ENCODE results near the gene BCAN. TPM values are rescaled to one million over a fixed set of nuclear protein-coding genes. Genes with fewer than 3 reads are reported as not detected.

The BCAN gene
- polyA plus RNA-seq, 4 donors: 0.36 to 1.9 TPM; not detected in 2

DNA sequence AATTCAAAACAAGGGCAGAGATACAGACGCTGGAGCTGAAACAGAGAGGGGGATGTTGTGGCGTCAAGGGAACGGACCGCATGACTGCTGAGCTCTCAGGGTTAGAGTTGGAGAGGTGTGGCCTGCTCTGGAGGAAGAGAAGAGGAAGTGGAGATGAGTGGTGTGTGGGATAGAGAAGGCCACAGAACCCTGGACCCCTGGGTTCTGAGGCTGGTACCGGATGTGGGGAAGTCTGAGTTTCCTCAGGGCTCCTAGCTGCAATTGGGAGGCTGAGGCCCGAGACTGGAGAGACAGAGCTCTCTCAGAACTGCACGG is 1.8 kb downstream of the BCAN start:
- Histone ChIP-seq H3K36me3 (ENCODE audit: control insufficient read depth in 3 of 3, insufficient read depth in 2 of 3, low read depth in 1 of 3, low read length in 3 of 3) (peaks cover 0 to 23% (median 5%) of the 10 kb centered on the region in 3 donors), H3K27me3 (ENCODE audit: control insufficient read depth in 3 of 3, insufficient read depth in 3 of 3, low read length in 3 of 3) (peaks cover 3 to 66% (median 20%) of the 10 kb centered on the region in 3 donors)
- 63 to 77% (median 71%) methylated on average over 7 of the region's 7 CpGs for WGBS, 3 donors

DNA sequence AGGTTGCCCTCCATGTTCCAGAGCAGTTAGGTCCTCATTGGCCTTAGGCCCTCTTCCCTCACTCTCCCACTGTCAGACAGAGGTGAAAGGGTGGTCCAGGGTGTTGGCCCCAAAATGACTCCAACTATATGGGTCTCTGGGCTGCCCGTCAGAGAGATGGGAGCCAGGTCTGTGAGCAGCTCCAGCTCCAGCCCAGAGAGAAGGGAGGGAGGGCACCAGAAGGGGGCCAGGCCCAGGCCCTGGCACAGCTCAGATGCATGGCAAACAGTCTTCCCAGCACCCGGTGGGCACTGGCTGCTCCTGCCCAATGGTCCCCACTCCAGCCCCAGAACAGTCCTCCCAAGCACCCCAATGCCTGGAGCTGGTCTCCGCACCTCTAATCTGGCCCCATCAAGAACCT is 2.2 kb downstream of the BCAN start:
- 86 to 97% (median 90%) methylated on average over 3 of the region's 3 CpGs for WGBS, 3 donors
- no peak for FAIRE-seq
- H3K27me3 ChIP-seq (ENCODE audit: control insufficient read depth in 3 of 3, insufficient read depth in 3 of 3, low read length in 3 of 3): peaks cover 3 to 62% (median 16%) of the 10 kb centered on the region in 3 donors

More for the DNA sequence above, 1.8 kb downstream of the BCAN start:
- FAIRE-seq (no peak), DNase-seq (no peak)
- Histone ChIP-seq H3K9me3 (ENCODE audit: control insufficient read depth in 2 of 2, insufficient read depth in 1 of 2, low read depth in 1 of 2, low read length in 1 of 2) (no peaks in the 10 kb centered on the region), H3K4me1 (ENCODE audit: control insufficient read depth in 3 of 3, insufficient read depth in 2 of 3, low read depth in 1 of 3, low read length in 2 of 3) (peaks cover 0 to 15% (median 0%) of the 10 kb centered on the region in 3 donors), H3K4me3 (ENCODE audit: low read depth in 1 of 3, low read length in 3 of 3) (no peak overlapping the region), H3K27ac (ENCODE audit: low read depth in 1 of 3, low read length in 2 of 3) (no peak overlapping the region)

GRCh38 chr1:156644640-156645039 is 2.7 kb downstream of the BCAN start:
- H3K27ac ChIP-seq (ENCODE audit: low read depth in 1 of 3, low read length in 2 of 3): no peak overlapping the region
- H3K27me3 ChIP-seq (ENCODE audit: control insufficient read depth in 3 of 3, insufficient read depth in 3 of 3, low read length in 3 of 3): peaks cover 3 to 58% (median 14%) of the 10 kb centered on the region in 3 donors
- H3K4me3 ChIP-seq (ENCODE audit: low read depth in 1 of 3, low read length in 3 of 3): no peak overlapping the region
- peaks cover 0 to 15% (median 0%) of the 10 kb centered on the region in 3 donors for H3K4me1 ChIP-seq (ENCODE audit: control insufficient read depth in 3 of 3, insufficient read depth in 2 of 3, low read depth in 1 of 3, low read length in 2 of 3)
- 45 to 57% (median 53%) methylated on average over 1 of the region's 1 CpG for WGBS, 3 donors
- DNase-seq (no peak), FAIRE-seq (no peak)
- H3K36me3 ChIP-seq (ENCODE audit: control insufficient read depth in 3 of 3, insufficient read depth in 2 of 3, low read depth in 1 of 3, low read length in 3 of 3): peaks cover 0 to 23% (median 5%) of the 10 kb centered on the region in 3 donors
- H3K9me3 ChIP-seq (ENCODE audit: control insufficient read depth in 2 of 2, insufficient read depth in 1 of 2, low read depth in 1 of 2, low read length in 1 of 2): no peaks in the 10 kb centered on the region

More for the DNA sequence above, 2.2 kb downstream of the BCAN start:
- Histone ChIP-seq H3K27ac (ENCODE audit: low read depth in 1 of 3, low read length in 2 of 3) (no peak overlapping the region), H3K4me1 (ENCODE audit: control insufficient read depth in 3 of 3, insufficient read depth in 2 of 3, low read depth in 1 of 3, low read length in 2 of 3) (peaks cover 0 to 15% (median 0%) of the 10 kb centered on the region in 3 donors), H3K4me3 (ENCODE audit: low read depth in 1 of 3, low read length in 3 of 3) (no peak overlapping the region), H3K36me3 (ENCODE audit: control insufficient read depth in 3 of 3, insufficient read depth in 2 of 3, low read depth in 1 of 3, low read length in 3 of 3) (peaks cover 0 to 23% (median 5%) of the 10 kb centered on the region in 3 donors), H3K9me3 (ENCODE audit: control insufficient read depth in 2 of 2, insufficient read depth in 1 of 2, low read depth in 1 of 2, low read length in 1 of 2) (no peaks in the 10 kb centered on the region)
- no peak for DNase-seq

- no peaks in the 10 kb centered on the region for H3K9me3 ChIP-seq (ENCODE audit: control insufficient read depth in 2 of 2, insufficient read depth in 1 of 2, low read depth in 1 of 2, low read length in 1 of 2)
- peaks cover 3 to 54% (median 12%) of the 10 kb centered on the region in 3 donors for H3K27me3 ChIP-seq (ENCODE audit: control insufficient read depth in 3 of 3, insufficient read depth in 3 of 3, low read length in 3 of 3)
- H3K36me3 ChIP-seq (ENCODE audit: control insufficient read depth in 3 of 3, insufficient read depth in 2 of 3, low read depth in 1 of 3, low read length in 3 of 3): peaks cover 0 to 23% (median 5%) of the 10 kb centered on the region in 3 donors
- H3K4me3 ChIP-seq (ENCODE audit: low read depth in 1 of 3, low read length in 3 of 3): no peak overlapping the region
- FAIRE-seq: no peak
- H3K27ac ChIP-seq (ENCODE audit: low read depth in 1 of 3, low read length in 2 of 3): no peak overlapping the region
- 65 to 80% (median 73%) methylated on average over 3 of the region's 3 CpGs for WGBS, 3 donors
- no peak for DNase-seq
- peaks cover 0 to 15% (median 0%) of the 10 kb centered on the region in 3 donors for H3K4me1 ChIP-seq (ENCODE audit: control insufficient read depth in 3 of 3, insufficient read depth in 2 of 3, low read depth in 1 of 3, low read length in 2 of 3)
These were observed 3.1 kb downstream of the BCAN start for GRCh38 chr1:156645056-156645455.

DNA sequence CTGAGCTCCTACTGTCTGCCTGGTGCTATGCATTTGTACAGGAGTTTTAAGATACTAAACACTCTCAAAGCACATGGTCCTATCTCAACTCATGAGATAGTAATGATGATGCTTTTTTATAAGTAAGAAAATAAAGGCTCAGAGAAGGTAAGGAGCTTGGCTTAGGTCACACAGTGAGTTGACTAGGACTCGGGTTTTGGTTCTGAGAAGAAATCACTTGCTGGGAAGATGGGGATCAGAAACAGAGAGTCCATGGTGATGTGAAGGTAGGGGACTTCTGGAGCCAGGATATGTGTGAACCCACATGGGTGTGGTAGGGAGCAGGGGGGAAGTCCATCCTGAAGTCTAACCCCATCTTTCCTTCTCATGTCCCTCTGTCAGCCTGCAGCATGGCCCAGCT is 3.7 kb downstream of the BCAN start:
- DNase-seq: no peak
- no peak overlapping the region for H3K27ac ChIP-seq (ENCODE audit: low read depth in 1 of 3, low read length in 2 of 3)
- H3K36me3 ChIP-seq (ENCODE audit: control insufficient read depth in 3 of 3, insufficient read depth in 2 of 3, low read depth in 1 of 3, low read length in 3 of 3): peaks cover 0 to 23% (median 5%) of the 10 kb centered on the region in 3 donors
- H3K4me1 ChIP-seq (ENCODE audit: control insufficient read depth in 3 of 3, insufficient read depth in 2 of 3, low read depth in 1 of 3, low read length in 2 of 3): peaks cover 0 to 15% (median 0%) of the 10 kb centered on the region in 3 donors
- H3K9me3 ChIP-seq (ENCODE audit: control insufficient read depth in 2 of 2, insufficient read depth in 1 of 2, low read depth in 1 of 2, low read length in 1 of 2): no peaks in the 10 kb centered on the region
- FAIRE-seq: no peak
- H3K4me3 ChIP-seq (ENCODE audit: low read depth in 1 of 3, low read length in 3 of 3): no peak overlapping the region
- H3K27me3 ChIP-seq (ENCODE audit: control insufficient read depth in 3 of 3, insufficient read depth in 3 of 3, low read length in 3 of 3): peaks cover 3 to 48% (median 12%) of the 10 kb centered on the region in 3 donors
- WGBS, 3 donors: 80 to 95% (median 92%) methylated on average over 1 of the region's 1 CpG

DNA sequence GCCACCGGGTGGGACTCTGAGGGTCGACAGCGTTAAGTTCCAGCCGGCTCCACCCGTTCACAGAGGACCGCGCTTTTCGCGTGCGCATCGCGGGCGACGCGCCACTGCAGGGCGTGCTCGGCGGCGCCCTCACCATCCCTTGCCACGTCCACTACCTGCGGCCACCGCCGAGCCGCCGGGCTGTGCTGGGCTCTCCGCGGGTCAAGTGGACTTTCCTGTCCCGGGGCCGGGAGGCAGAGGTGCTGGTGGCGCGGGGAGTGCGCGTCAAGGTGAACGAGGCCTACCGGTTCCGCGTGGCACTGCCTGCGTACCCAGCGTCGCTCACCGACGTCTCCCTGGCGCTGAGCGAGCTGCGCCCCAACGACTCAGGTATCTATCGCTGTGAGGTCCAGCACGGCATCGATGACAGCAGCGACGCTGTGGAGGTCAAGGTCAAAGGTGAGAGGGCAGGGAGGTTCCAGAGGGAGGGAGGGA is 4.9 kb downstream of the BCAN start:
- H3K4me1 ChIP-seq (ENCODE audit: control insufficient read depth in 3 of 3, insufficient read depth in 2 of 3, low read depth in 1 of 3, low read length in 2 of 3): peaks cover 0 to 11% (median 0%) of the 10 kb centered on the region in 3 donors
- H3K4me3 ChIP-seq (ENCODE audit: low read depth in 1 of 3, low read length in 3 of 3): no peak overlapping the region
- peaks cover 0 to 30% (median 5%) of the 10 kb centered on the region in 3 donors for H3K36me3 ChIP-seq (ENCODE audit: control insufficient read depth in 3 of 3, insufficient read depth in 2 of 3, low read depth in 1 of 3, low read length in 3 of 3)
- FAIRE-seq (no peak), DNase-seq (no peak)
- WGBS, 3 donors: 39 to 64% (median 63%) methylated on average over 42 to 51 of the region's 51 CpGs
- H3K9me3 ChIP-seq (ENCODE audit: control insufficient read depth in 2 of 2, insufficient read depth in 1 of 2, low read depth in 1 of 2, low read length in 1 of 2): no peaks in the 10 kb centered on the region
- no peak overlapping the region for H3K27ac ChIP-seq (ENCODE audit: low read depth in 1 of 3, low read length in 2 of 3)
- peaks cover 0 to 37% (median 8%) of the 10 kb centered on the region in 3 donors for H3K27me3 ChIP-seq (ENCODE audit: control insufficient read depth in 3 of 3, insufficient read depth in 3 of 3, low read length in 3 of 3)

DNA sequence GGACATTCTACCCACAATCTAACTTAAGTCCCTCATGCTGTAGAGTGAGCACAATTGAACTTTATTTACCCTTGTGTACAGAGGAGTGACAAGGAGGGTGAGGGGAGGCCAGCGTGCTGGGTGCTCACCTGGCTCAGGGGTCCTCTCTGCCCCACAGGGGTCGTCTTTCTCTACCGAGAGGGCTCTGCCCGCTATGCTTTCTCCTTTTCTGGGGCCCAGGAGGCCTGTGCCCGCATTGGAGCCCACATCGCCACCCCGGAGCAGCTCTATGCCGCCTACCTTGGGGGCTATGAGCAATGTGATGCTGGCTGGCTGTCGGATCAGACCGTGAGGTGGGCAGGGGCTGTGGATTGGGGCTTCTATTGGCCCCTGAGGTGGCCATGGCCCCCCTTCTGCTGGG is 5.4 kb downstream of the BCAN start:
- peaks cover 0 to 33% (median 8%) of the 10 kb centered on the region in 3 donors for H3K27me3 ChIP-seq (ENCODE audit: control insufficient read depth in 3 of 3, insufficient read depth in 3 of 3, low read length in 3 of 3)
- FAIRE-seq (no peak), DNase-seq (no peak)
- H3K36me3 ChIP-seq (ENCODE audit: control insufficient read depth in 3 of 3, insufficient read depth in 2 of 3, low read depth in 1 of 3, low read length in 3 of 3): peaks cover 0 to 31% (median 5%) of the 10 kb centered on the region in 3 donors
- peaks cover 0 to 7% (median 0%) of the 10 kb centered on the region in 3 donors for H3K4me1 ChIP-seq (ENCODE audit: control insufficient read depth in 3 of 3, insufficient read depth in 2 of 3, low read depth in 1 of 3, low read length in 2 of 3)
- no peak overlapping the region for H3K27ac ChIP-seq (ENCODE audit: low read depth in 1 of 3, low read length in 2 of 3)
- no peaks in the 10 kb centered on the region for H3K9me3 ChIP-seq (ENCODE audit: control insufficient read depth in 2 of 2, insufficient read depth in 1 of 2, low read depth in 1 of 2, low read length in 1 of 2)
- no peak overlapping the region for H3K4me3 ChIP-seq (ENCODE audit: low read depth in 1 of 3, low read length in 3 of 3)
- WGBS, 3 donors: 81 to 92% (median 91%) methylated on average over 10 of the region's 10 CpGs

- H3K9me3 ChIP-seq (ENCODE audit: control insufficient read depth in 2 of 2, insufficient read depth in 1 of 2, low read depth in 1 of 2, low read length in 1 of 2): no peaks in the 10 kb centered on the region
- H3K36me3 ChIP-seq (ENCODE audit: control insufficient read depth in 3 of 3, insufficient read depth in 2 of 3, low read depth in 1 of 3, low read length in 3 of 3): peaks cover 0 to 29% (median 5%) of the 10 kb centered on the region in 3 donors
- H3K4me1 ChIP-seq (ENCODE audit: control insufficient read depth in 3 of 3, insufficient read depth in 2 of 3, low read depth in 1 of 3, low read length in 2 of 3): no peaks in the 10 kb centered on the region
- DNase-seq (no peak), FAIRE-seq (no peak)
- no peak overlapping the region for H3K4me3 ChIP-seq (ENCODE audit: low read depth in 1 of 3, low read length in 3 of 3)
- H3K27ac ChIP-seq (ENCODE audit: low read depth in 1 of 3, low read length in 2 of 3): no peak overlapping the region
- 83 to 93% (median 86%) methylated on average over 10 of the region's 10 CpGs for WGBS, 3 donors
- H3K27me3 ChIP-seq (ENCODE audit: control insufficient read depth in 3 of 3, insufficient read depth in 3 of 3, low read length in 3 of 3): peaks cover 0 to 23% (median 8%) of the 10 kb centered on the region in 3 donors
These were observed 6.6 kb downstream of the BCAN start for GRCh38 chr1:156648496-156648895.

GRCh38 chr1:156648951-156649350 is 7.0 kb downstream of the BCAN start:
- Histone ChIP-seq H3K4me1 (ENCODE audit: control insufficient read depth in 3 of 3, insufficient read depth in 2 of 3, low read depth in 1 of 3, low read length in 2 of 3) (no peaks in the 10 kb centered on the region), H3K9me3 (ENCODE audit: control insufficient read depth in 2 of 2, insufficient read depth in 1 of 2, low read depth in 1 of 2, low read length in 1 of 2) (no peaks in the 10 kb centered on the region), H3K27me3 (ENCODE audit: control insufficient read depth in 3 of 3, insufficient read depth in 3 of 3, low read length in 3 of 3) (peaks cover 0 to 23% (median 8%) of the 10 kb centered on the region in 3 donors), H3K36me3 (ENCODE audit: control insufficient read depth in 3 of 3, insufficient read depth in 2 of 3, low read depth in 1 of 3, low read length in 3 of 3) (peaks cover 0 to 25% (median 5%) of the 10 kb centered on the region in 3 donors), H3K4me3 (ENCODE audit: low read depth in 1 of 3, low read length in 3 of 3) (no peak overlapping the region), H3K27ac (ENCODE audit: low read depth in 1 of 3, low read length in 2 of 3) (no peak overlapping the region)
- 28 to 40% (median 40%) methylated on average over 2 of the region's 2 CpGs for WGBS, 3 donors
- no peak for DNase-seq
- FAIRE-seq: no peak

Measured in small intestine (tissue), 7 donors.